ENCODE data around the gene JPH3. TPM values are rescaled to one million over a fixed set of nuclear protein-coding genes. Genes with fewer than 3 reads are reported as not detected.

Gene JPH3
- total RNA-seq, 1 experiment from 2014 or later: 0.57 TPM

DNA sequence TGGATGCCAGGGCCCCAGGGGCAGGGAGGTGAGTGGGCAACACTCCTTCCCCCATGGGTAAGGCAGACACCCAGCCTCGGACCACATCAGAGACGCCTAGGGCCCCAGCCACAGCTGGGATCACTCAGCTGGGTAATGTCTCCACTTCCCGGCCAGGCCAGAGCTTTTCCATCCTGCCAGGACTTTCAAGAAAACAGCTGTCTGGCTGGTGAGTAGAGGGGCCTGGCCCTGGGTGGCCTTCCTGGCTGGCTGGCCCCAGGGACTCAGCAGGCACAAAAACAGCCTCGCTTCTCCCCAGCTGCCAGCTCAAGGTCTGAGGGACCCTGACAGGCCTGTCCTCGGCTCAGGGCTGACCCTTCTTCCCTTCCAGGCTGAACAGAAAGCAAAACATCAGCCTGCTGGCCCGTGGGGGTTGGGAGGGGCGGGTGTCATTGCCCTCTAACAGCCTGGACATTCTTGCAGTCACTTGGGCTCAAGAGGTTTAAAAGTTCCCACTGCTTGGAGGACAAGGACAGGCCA is 45.3 kb upstream of the JPH3 start:
- TF ChIP-seq CTCF (IDR thresholded peaks at IDR 0.05; ENCODE audit: unreplicated experiment): no peak
- Mint-ChIP-seq H3K36me3 (ENCODE audit: insufficient read depth, unreplicated experiment) (peaks cover 7% of the 10 kb centered on the region), H3K4me3 (ENCODE audit: low read depth, unreplicated experiment) (no peak overlapping the region), H3K9me3 (ENCODE audit: low read depth, unreplicated experiment) (no peaks in the 10 kb centered on the region), H3K27me3 (ENCODE audit: unreplicated experiment) (peaks cover 73% of the 10 kb centered on the region), H3K27ac (ENCODE audit: unreplicated experiment) (no peak overlapping the region), H3K4me1 (ENCODE audit: low read depth, unreplicated experiment) (peaks cover 7% of the 10 kb centered on the region)
- BruUV-seq (replicated peaks): no TSS peak
- CTCF ChIA-PET: no interaction called here
- intact Hi-C loops (cut with micrococcal nuclease; ENCODE audit: unreplicated experiment): no loop called here
- DNase-seq: no peak

DNA sequence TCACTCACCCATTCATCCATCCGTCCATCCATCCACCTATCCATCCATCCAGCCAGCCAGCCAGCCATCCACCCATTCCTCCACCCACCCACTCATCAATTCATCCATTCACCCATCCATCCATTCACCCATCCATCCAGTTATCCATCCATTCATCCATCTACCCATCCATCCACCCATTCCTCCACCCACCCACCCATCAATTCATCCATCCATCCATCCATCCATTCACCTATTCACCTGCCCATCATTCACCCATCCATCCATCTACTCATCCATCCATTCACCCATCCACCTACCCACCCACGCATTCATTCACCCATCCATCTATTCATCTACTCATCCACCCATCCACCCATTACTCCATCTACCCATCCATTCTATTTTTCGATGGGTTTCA is 43.6 kb upstream of the JPH3 start:
- DNase-seq: no peak
- CTCF ChIA-PET: interaction anchor here (0.5 kb wide), 1 partner anchor 27 kb away, joined by 3 read pairs; no protein-coding TSS in a partner anchor
- no TSS peak for BruUV-seq (replicated peaks)
- Mint-ChIP-seq H3K4me3 (ENCODE audit: low read depth, unreplicated experiment) (no peak overlapping the region), H3K27ac (ENCODE audit: unreplicated experiment) (no peak overlapping the region), H3K9me3 (ENCODE audit: low read depth, unreplicated experiment) (peaks cover 3% of the 10 kb centered on the region), H3K36me3 (ENCODE audit: insufficient read depth, unreplicated experiment) (no peaks in the 10 kb centered on the region), H3K27me3 (ENCODE audit: unreplicated experiment) (peaks cover 61% of the 10 kb centered on the region), H3K4me1 (ENCODE audit: low read depth, unreplicated experiment) (no peaks in the 10 kb centered on the region)
- intact Hi-C loops (cut with micrococcal nuclease; ENCODE audit: unreplicated experiment): no loop called here
- TF ChIP-seq CTCF (IDR thresholded peaks at IDR 0.05; ENCODE audit: unreplicated experiment): no peak

DNA sequence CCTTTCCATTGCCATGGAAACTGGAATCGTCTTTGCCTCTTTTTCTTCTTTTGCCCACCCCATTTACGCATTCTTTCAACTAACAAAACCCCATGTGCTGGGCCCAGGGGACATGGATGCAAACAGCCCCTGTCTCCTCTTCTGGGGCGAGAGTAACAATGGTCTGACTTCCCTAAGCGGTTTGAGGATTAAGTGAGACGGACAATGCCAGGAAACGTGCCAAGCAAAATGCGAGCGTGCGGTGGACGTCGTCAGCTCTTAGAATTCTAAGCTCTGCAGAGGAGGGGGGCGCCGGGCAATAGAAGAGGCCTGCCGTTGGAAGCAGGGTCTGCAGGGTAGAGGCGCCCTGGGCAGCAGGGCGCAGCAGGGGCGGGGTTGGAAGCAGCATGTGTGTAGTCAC is 42.4 kb upstream of the JPH3 start:
- intact Hi-C loops (cut with micrococcal nuclease; ENCODE audit: unreplicated experiment): no loop called here
- Mint-ChIP-seq H3K4me3 (ENCODE audit: low read depth, unreplicated experiment) (no peak overlapping the region), H3K4me1 (ENCODE audit: low read depth, unreplicated experiment) (no peaks in the 10 kb centered on the region), H3K9me3 (ENCODE audit: low read depth, unreplicated experiment) (peaks cover 6% of the 10 kb centered on the region), H3K36me3 (ENCODE audit: insufficient read depth, unreplicated experiment) (no peaks in the 10 kb centered on the region), H3K27ac (ENCODE audit: unreplicated experiment) (no peak overlapping the region), H3K27me3 (ENCODE audit: unreplicated experiment) (peaks cover 50% of the 10 kb centered on the region)
- no peak for DNase-seq
- TF ChIP-seq CTCF (IDR thresholded peaks at IDR 0.05; ENCODE audit: unreplicated experiment): no peak
- BruUV-seq (replicated peaks): no TSS peak
- CTCF ChIA-PET: no interaction called here

- H3K27ac Mint-ChIP-seq (ENCODE audit: unreplicated experiment): no peak overlapping the region
- peak; percentile 49 for DNase-seq
Observed at GRCh38 chr16:87560428-87561199, 41.7 kb upstream of the JPH3 start.

More at GRCh38 chr16:87560428-87561199, 41.7 kb upstream of the JPH3 start:
- H3K36me3 Mint-ChIP-seq (ENCODE audit: insufficient read depth, unreplicated experiment): no peaks in the 10 kb centered on the region
- peaks cover 6% of the 10 kb centered on the region for H3K9me3 Mint-ChIP-seq (ENCODE audit: low read depth, unreplicated experiment)
- intact Hi-C loops (cut with micrococcal nuclease; ENCODE audit: unreplicated experiment): no loop called here
- H3K4me1 Mint-ChIP-seq (ENCODE audit: low read depth, unreplicated experiment): no peaks in the 10 kb centered on the region
- no peak for TF ChIP-seq CTCF (IDR thresholded peaks at IDR 0.05; ENCODE audit: unreplicated experiment)
- CTCF ChIA-PET: no interaction called here
- BruUV-seq (replicated peaks): no TSS peak
- no peak overlapping the region for H3K4me3 Mint-ChIP-seq (ENCODE audit: low read depth, unreplicated experiment)
- H3K27me3 Mint-ChIP-seq (ENCODE audit: unreplicated experiment): peaks cover 44% of the 10 kb centered on the region

Measured in Calu3 (cell line).